LHCN-M2 (cell line): ENCODE data around the gene TCF3. TPM values are rescaled to one million over a fixed set of nuclear protein-coding genes. Genes with fewer than 3 reads are reported as not detected.

Experiments
- DNase-seq: peaks from one replicate; pipeline ENCODE4 v3.0.0-alpha.2; 2012; ENCODE audit warnings: low read depth
- total RNA-seq: library from RNA; depleted of rRNA; stranded (reverse); fragments of >200 nt; gene quantifications from 2 replicates; pipeline ENCODE4 v1.2.3, GENCODE V29; 2014

The TCF3 gene
- total RNA-seq, 1 experiment from 2014 or later: 150 TPM

GRCh38 chr19:1631557-1632100, 20.8 kb downstream of the TCF3 start:
- no peak for DNase-seq

GRCh38 chr19:1630811-1631210, 21.6 kb downstream of the TCF3 start:
- no peak for DNase-seq

GRCh38 chr19:1630012-1630411, 22.4 kb downstream of the TCF3 start:
- DNase-seq: no peak

GRCh38 chr19:1629256-1629808, 23.1 kb downstream of the TCF3 start:
- no peak for DNase-seq

- no peak for DNase-seq
These were observed 25.2 kb downstream of the TCF3 start for GRCh38 chr19:1627194-1627593.

GRCh38 chr19:1626417-1627010, 25.9 kb downstream of the TCF3 start:
- no peak for DNase-seq

GRCh38 chr19:1624458-1624857, 28.0 kb downstream of the TCF3 start:
- DNase-seq: peak; percentile 26

GRCh38 chr19:1622541-1622940, 29.9 kb downstream of the TCF3 start:
- DNase-seq: no peak

GRCh38 chr19:1622007-1622406, 30.4 kb downstream of the TCF3 start:
- DNase-seq: no peak

GRCh38 chr19:1621574-1621973, 30.8 kb downstream of the TCF3 start:
- no peak for DNase-seq

- DNase-seq: no peak
These were observed 31.4 kb downstream of the TCF3 start for GRCh38 chr19:1621021-1621420.

- no peak for DNase-seq
These were observed 31.9 kb downstream of the TCF3 start for GRCh38 chr19:1620502-1620901.

- no peak for DNase-seq
These were observed 32.7 kb downstream of the TCF3 start for GRCh38 chr19:1619703-1620102.

GRCh38 chr19:1619094-1619439, 33.3 kb downstream of the TCF3 start:
- no peak for DNase-seq

- DNase-seq: no peak
These were observed 34.0 kb downstream of the TCF3 start for GRCh38 chr19:1618157-1619093.

GRCh38 chr19:1616875-1617274, 35.5 kb downstream of the TCF3 start:
- no peak for DNase-seq

GRCh38 chr19:1616396-1616795, 36.0 kb downstream of the TCF3 start:
- DNase-seq: no peak

- no peak for DNase-seq
These were observed 37.2 kb downstream of the TCF3 start for GRCh38 chr19:1615156-1615765.

GRCh38 chr19:1613808-1614570, 38.4 kb downstream of the TCF3 start:
- DNase-seq: no peak

GRCh38 chr19:1613146-1613545, 39.3 kb downstream of the TCF3 start:
- DNase-seq: no peak
